IMR-90 (cell line): ENCODE results near the gene GAR1. TPM values are rescaled to one million over a fixed set of nuclear protein-coding genes. Genes with fewer than 3 reads are reported as not detected.

Experiments used
- ATAC-seq: fragments of 200-7000 bp; cut with Tn5 transposase; 2 replicates; pipeline ENCODE4 v1.9.1; 2020; ENCODE audit warnings: low read depth, mild to moderate bottlenecking, moderate library complexity
- BruUV-seq: library from RNA; stranded (reverse); fragments of 400-500 nt; replicated peaks from 2 replicates; lab custom pipeline; 2021; lab: Mats Ljungman, UMichigan
- CTCF ChIA-PET: fragments of 300-600 bp; formaldehyde crosslinking; extraction: SDS; loops from one replicate; lab custom pipeline; 2021; ENCODE audit warnings: antibody characterized with exemption; lab: Yijun Ruan, JAX
- POLR2A ChIA-PET: fragments of 300-600 bp; sonication (Branson Sonifier 250); formaldehyde crosslinking; loops from one replicate; lab custom pipeline; 2022; ENCODE audit warnings: antibody characterized with exemption; ENCODE audit not compliant: unreplicated experiment; lab: Charles Lee
- DNase-seq: peaks from one replicate; pipeline ENCODE4 v3.0.0; 2013
- H2AFZ ChIP-seq: replicated peaks from 2 replicates; pipeline ENCODE3; 2013; ENCODE audit warnings: low read length, mild to moderate bottlenecking; ENCODE audit not compliant: poor library complexity
- H2AK5ac ChIP-seq: 2 replicates; pipeline ENCODE4 v1.6.1; 2013; ENCODE audit warnings: low read depth, low read length, inconsistent platforms
- H2AK9ac ChIP-seq: replicated peaks from 2 replicates; pipeline ENCODE3; 2013; ENCODE audit warnings: mild to moderate bottlenecking, low read depth, low read length, moderate library complexity; ENCODE audit not compliant: poor library complexity
- H2BK120ac ChIP-seq: 2 replicates; pipeline ENCODE4 v1.6.1; 2013; ENCODE audit warnings: low read depth, low read length, inconsistent platforms
- H2BK15ac ChIP-seq: 3 replicates; pipeline ENCODE4 v1.6.1; 2013; ENCODE audit warnings: low read depth, low read length, inconsistent platforms
- H2BK20ac ChIP-seq: 2 replicates; pipeline ENCODE4 v1.6.1; 2013; ENCODE audit warnings: low read depth, mild to moderate bottlenecking, inconsistent platforms, low read length, moderate library complexity
- H2BK5ac ChIP-seq: 2 replicates; pipeline ENCODE4 v1.6.1; 2013; ENCODE audit warnings: mild to moderate bottlenecking, low read depth, low read length, inconsistent platforms; ENCODE audit not compliant: poor library complexity, severe bottlenecking
- H3K14ac ChIP-seq: replicated peaks from 2 replicates; pipeline ENCODE4 v1.6.1; 2013; ENCODE audit warnings: low read depth, low read length, inconsistent platforms
- H3K18ac ChIP-seq: 2 replicates; pipeline ENCODE4 v1.6.1; 2013; ENCODE audit warnings: low read depth, low read length, control low read depth
- H3K23ac ChIP-seq: 2 replicates; pipeline ENCODE4 v1.6.1; 2013; ENCODE audit warnings: low read depth, low read length, inconsistent platforms
- H3K27ac ChIP-seq: 2 replicates; pipeline ENCODE4 v1.5.1; 2013; ENCODE audit warnings: mild to moderate bottlenecking, control low read depth, low read length; ENCODE audit not compliant: insufficient read depth
- H3K27me3 ChIP-seq: 2 replicates; pipeline ENCODE4 v1.6.1; 2013; ENCODE audit warnings: low read length; ENCODE audit not compliant: control insufficient read depth, insufficient read depth
- H3K36me3 ChIP-seq: 2 replicates; pipeline ENCODE4 v1.6.1; 2013; ENCODE audit warnings: low read length, mixed read lengths; ENCODE audit not compliant: control insufficient read depth, insufficient read depth
- H3K4ac ChIP-seq: 2 replicates; pipeline ENCODE4 v1.6.1; 2013; ENCODE audit warnings: low read depth, low read length, inconsistent platforms
- H3K4me1 ChIP-seq: 2 replicates; pipeline ENCODE4 v1.6.1; 2013; ENCODE audit warnings: low read length, mixed read lengths; ENCODE audit not compliant: control insufficient read depth, insufficient read depth
- H3K4me2 ChIP-seq: 2 replicates; pipeline ENCODE4 v1.6.1; 2013; ENCODE audit warnings: low read depth, mild to moderate bottlenecking, control low read depth, low read length, moderate library complexity
- H3K4me3 ChIP-seq: 2 replicates; pipeline ENCODE4 v1.5.1; 2013; ENCODE audit warnings: low read depth, mild to moderate bottlenecking, control low read depth, low read length, moderate library complexity; ENCODE audit not compliant: insufficient read depth
- H3K56ac ChIP-seq: 2 replicates; pipeline ENCODE4 v1.6.1; 2013; ENCODE audit warnings: low read length, inconsistent platforms; ENCODE audit not compliant: insufficient read depth; ENCODE audit errors: extremely low read depth
- H3K79me1 ChIP-seq, 2 experiments: 2 replicates each; pipeline ENCODE4 v1.6.1; 2013; ENCODE audit warnings: low read length in 2 of 2, inconsistent platforms in 1 of 2, low read depth in 1 of 2
- H3K9ac ChIP-seq: 2 replicates; pipeline ENCODE4 v1.6.1; 2013; ENCODE audit warnings: low read depth, low read length, control low read depth
- H3K9me1 ChIP-seq: 2 replicates; pipeline ENCODE4 v1.6.1; 2013; ENCODE audit warnings: low read length, inconsistent platforms; ENCODE audit not compliant: insufficient read depth
- H3K9me3 ChIP-seq: 2 replicates; pipeline ENCODE4 v1.6.1; 2013; ENCODE audit warnings: low read length; ENCODE audit not compliant: control insufficient read depth, insufficient read depth
- H4K20me1 ChIP-seq: 2 replicates; pipeline ENCODE4 v1.6.1; 2013; ENCODE audit warnings: low read length, inconsistent platforms; ENCODE audit not compliant: insufficient read depth
- H4K5ac ChIP-seq: 2 replicates; pipeline ENCODE4 v1.6.1; 2013; ENCODE audit warnings: mild to moderate bottlenecking, low read depth, low read length, control low read depth
- H4K8ac ChIP-seq, 2 experiments: 2 replicates each; pipeline ENCODE4 v1.6.1; 2013; ENCODE audit warnings: low read depth in 2 of 2, low read length in 2 of 2, control low read depth in 1 of 2, inconsistent platforms in 1 of 2
- H4K91ac ChIP-seq: 2 replicates; pipeline ENCODE4 v1.6.1; 2013; ENCODE audit warnings: low read depth, low read length, inconsistent platforms; ENCODE audit not compliant: insufficient read depth
- BHLHE40 ChIP-seq: fragments of 150-350 bp; IDR thresholded peaks from 2 replicates; pipeline ENCODE4 v1.6.1; 2016; ENCODE audit warnings: mild to moderate bottlenecking, low read depth, low read length
- CEBPB ChIP-seq: IDR thresholded peaks from 2 replicates; pipeline ENCODE4 v1.6.1; 2012; ENCODE audit warnings: low read depth, low read length, improper control_type of control experiment
- CHD1 ChIP-seq: IDR thresholded peaks from 2 replicates; pipeline ENCODE4 v1.6.1; 2012; ENCODE audit warnings: low read depth, low read length, improper control_type of control experiment
- FOS ChIP-seq: fragments of 150-350 bp; IDR thresholded peaks from 2 replicates; pipeline ENCODE4 v1.6.1; 2016; ENCODE audit warnings: low read depth, low read length
- MAFK ChIP-seq: IDR thresholded peaks from 2 replicates; pipeline ENCODE4 v1.6.1; 2012; ENCODE audit warnings: low read depth, low read length, improper control_type of control experiment
- MAZ ChIP-seq: IDR thresholded peaks from 2 replicates; pipeline ENCODE4 v1.6.1; 2012; ENCODE audit warnings: low read depth, mild to moderate bottlenecking, low read length, improper control_type of control experiment, moderate library complexity, borderline replicate concordance
- MXI1 ChIP-seq: IDR thresholded peaks from 2 replicates; pipeline ENCODE4 v1.6.1; 2012; ENCODE audit warnings: low read depth, mild to moderate bottlenecking, low read length, moderate library complexity, borderline replicate concordance
- NFE2L2 ChIP-seq: fragments of 150-350 bp; IDR thresholded peaks from 2 replicates; pipeline ENCODE4 v1.6.1; 2016; ENCODE audit warnings: low read depth, mild to moderate bottlenecking, low read length
- POLR2A ChIP-seq: IDR thresholded peaks from 2 replicates; pipeline ENCODE4 v1.6.1; 2012; ENCODE audit warnings: mild to moderate bottlenecking, low read depth, low read length
- RAD21 ChIP-seq: IDR thresholded peaks from 2 replicates; pipeline ENCODE4 v1.6.1; 2012; ENCODE audit warnings: low read length, improper control_type of control experiment
- RCOR1 ChIP-seq: IDR thresholded peaks from 2 replicates; pipeline ENCODE4 v1.6.1; 2012; ENCODE audit warnings: mild to moderate bottlenecking, low read length, improper control_type of control experiment; ENCODE audit not compliant: insufficient replicate concordance
- RFX5 ChIP-seq: IDR thresholded peaks from 2 replicates; pipeline ENCODE4 v1.8.0; 2012; ENCODE audit warnings: low read depth, mild to moderate bottlenecking, low read length, moderate library complexity
- SMC3 ChIP-seq: fragments of 150-350 bp; IDR thresholded peaks from 2 replicates; pipeline ENCODE4 v1.6.1; 2016; ENCODE audit warnings: low read depth, mild to moderate bottlenecking, antibody characterized with exemption, low read length, moderate library complexity
- WGBS, 2 experiments: methylation state at CpG; one replicate each; pipeline versions ENCODE4 v1.1.5 to v1.1.7; 2013; ENCODE audit warnings: missing lambda C conversion rate in 2 of 2; ENCODE audit not compliant: insufficient read length in 1 of 2; ENCODE audit errors: extremely low coverage in 2 of 2; 5-methylcytosine and 5-hydroxymethylcytosine counted together
- dilution Hi-C: fragments of 300-500 bp; cut with HindIII; formaldehyde crosslinking; loops from one replicate; pipeline ENCODE4 v1.14.3; 2018; ENCODE audit warnings: low sequenced_read_pairs; ENCODE audit not compliant: unreplicated experiment
- in situ Hi-C: fragments of 300-500 bp; cut with MboI; formaldehyde crosslinking; loops from 3 replicates; pipeline ENCODE4 v1.14.3; 2019; ENCODE audit warnings: low sequenced_read_pairs, inconsistent platforms, mixed read lengths
- intact Hi-C: fragments of 100-400 bp; cut with micrococcal nuclease; formaldehyde crosslinking; loops from 2 replicates; pipeline ENCODE4 v1.10.0; 2022
- polyA plus RNA-seq, 3 experiments: library from polyadenylated mRNA; depleted of rRNA; stranded (reverse); fragments of >200 nt; gene quantifications; 2 replicates each; pipeline ENCODE4 v1.2.3, GENCODE V29; 2012; ENCODE audit warnings: low replicate concordance in 1 of 3
- total RNA-seq: library from RNA; depleted of rRNA; stranded (reverse); fragments of >200 nt; gene quantifications from 2 replicates; pipeline ENCODE4 v1.2.3, GENCODE V29; 2012
- TF ChIP-seq, protein P1 (sequence below): fragments of 150-350 bp; IDR thresholded peaks from 2 replicates; pipeline ENCODE4 v1.6.1; 2016; ENCODE audit warnings: low read depth, mild to moderate bottlenecking, low read length, moderate library complexity, borderline replicate concordance
- TF ChIP-seq, protein P2 (sequence below): fragments of 150-350 bp; IDR thresholded peaks from 2 replicates; pipeline ENCODE4 v1.6.1; 2017; ENCODE audit warnings: mild to moderate bottlenecking, antibody characterized with exemption, low read length, low read depth
- TF ChIP-seq, protein P3 (sequence below): conservative IDR thresholded peaks from 2 replicates; pipeline ENCODE4 v1.5.1; 2012; ENCODE audit warnings: mild to moderate bottlenecking, low read depth, low read length, improper control_type of control experiment

The GAR1 gene
- total and polyA plus RNA-seq, 2 of the 4 experiments (the other 2 are of a cell fraction) = 1.1 to 22.0 TPM

DNA sequence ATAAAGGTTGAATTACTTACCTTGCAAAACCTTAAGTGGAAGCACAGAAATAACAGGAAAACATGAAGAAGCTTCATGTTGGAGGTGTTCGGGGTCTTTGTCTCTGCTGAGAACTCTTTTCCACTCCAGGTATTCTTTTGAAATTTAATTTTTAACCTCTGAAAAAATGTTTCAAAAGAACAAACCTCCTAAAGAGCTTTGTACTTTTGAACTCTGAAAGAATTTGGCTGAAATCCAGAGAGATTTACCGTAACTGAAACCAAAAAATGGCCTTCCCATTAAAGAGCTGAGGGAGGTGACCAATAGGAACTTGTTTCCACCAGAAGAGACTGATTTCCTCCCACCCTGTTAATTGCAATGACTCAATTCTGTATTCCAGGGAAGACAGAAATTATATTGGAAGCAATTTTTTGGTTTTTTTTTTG lies 13.7 kb upstream of the GAR1 start, which contains the start of gene CFI:
TSS of gene CFI (minus strand) at position 105 of the 425 bp plus-strand sequence. CDS start at position 77, 28 bp downstream.
- Histone ChIP-seq H3K9me1 (no peaks in the 10 kb centered on the region; the same call in 1 of the 2 replicates), H3K4me1 (no peaks in the 10 kb centered on the region), H4K5ac (no peak within 1 kb of the TSS), H2BK5ac (no peak within 1 kb of the TSS), H2BK15ac (no peak within 1 kb of the TSS), H3K9me3 (no peaks in the 10 kb centered on the region), H3K23ac (no peak within 1 kb of the TSS), H2AFZ (no peak within 1 kb of the TSS), H3K27me3 (peaks cover 1% of the 10 kb centered on the region; the same call in 1 of the 2 replicates), H3K14ac (no peak within 1 kb of the TSS), H4K20me1 (no peaks in the 10 kb centered on the region), H3K18ac (no peak within 1 kb of the TSS), H2BK20ac (no peak within 1 kb of the TSS), H3K4ac (no peak within 1 kb of the TSS), H3K4me3 (no peak within 1 kb of the TSS), H3K9ac (no peak within 1 kb of the TSS), H3K79me1 (no peaks in the 10 kb centered on the region), H3K56ac (no peak within 1 kb of the TSS), H2AK5ac (no peak within 1 kb of the TSS), H2AK9ac (no peak within 1 kb of the TSS), H4K8ac (no peak within 1 kb of the TSS), H3K27ac (no peak within 1 kb of the TSS), H3K36me3 (no peaks in the 10 kb centered on the region), H3K4me2 (no peak within 1 kb of the TSS), H2BK120ac (no peak within 1 kb of the TSS), H4K91ac (no peak within 1 kb of the TSS)
- WGBS, 2 experiments = no CpG with 5 or more reads among the region's 2 CpGs
- TF ChIP-seq NFE2L2 = no peak
- TF ChIP-seq, protein P1, sequence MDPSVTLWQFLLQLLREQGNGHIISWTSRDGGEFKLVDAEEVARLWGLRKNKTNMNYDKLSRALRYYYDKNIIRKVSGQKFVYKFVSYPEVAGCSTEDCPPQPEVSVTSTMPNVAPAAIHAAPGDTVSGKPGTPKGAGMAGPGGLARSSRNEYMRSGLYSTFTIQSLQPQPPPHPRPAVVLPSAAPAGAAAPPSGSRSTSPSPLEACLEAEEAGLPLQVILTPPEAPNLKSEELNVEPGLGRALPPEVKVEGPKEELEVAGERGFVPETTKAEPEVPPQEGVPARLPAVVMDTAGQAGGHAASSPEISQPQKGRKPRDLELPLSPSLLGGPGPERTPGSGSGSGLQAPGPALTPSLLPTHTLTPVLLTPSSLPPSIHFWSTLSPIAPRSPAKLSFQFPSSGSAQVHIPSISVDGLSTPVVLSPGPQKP = no peak
- no peak for TF ChIP-seq FOS
- TF ChIP-seq, protein P2, sequence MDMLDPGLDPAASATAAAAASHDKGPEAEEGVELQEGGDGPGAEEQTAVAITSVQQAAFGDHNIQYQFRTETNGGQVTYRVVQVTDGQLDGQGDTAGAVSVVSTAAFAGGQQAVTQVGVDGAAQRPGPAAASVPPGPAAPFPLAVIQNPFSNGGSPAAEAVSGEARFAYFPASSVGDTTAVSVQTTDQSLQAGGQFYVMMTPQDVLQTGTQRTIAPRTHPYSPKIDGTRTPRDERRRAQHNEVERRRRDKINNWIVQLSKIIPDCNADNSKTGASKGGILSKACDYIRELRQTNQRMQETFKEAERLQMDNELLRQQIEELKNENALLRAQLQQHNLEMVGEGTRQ = no peak
- no peak for TF ChIP-seq POLR2A
- TF ChIP-seq, protein P3, sequence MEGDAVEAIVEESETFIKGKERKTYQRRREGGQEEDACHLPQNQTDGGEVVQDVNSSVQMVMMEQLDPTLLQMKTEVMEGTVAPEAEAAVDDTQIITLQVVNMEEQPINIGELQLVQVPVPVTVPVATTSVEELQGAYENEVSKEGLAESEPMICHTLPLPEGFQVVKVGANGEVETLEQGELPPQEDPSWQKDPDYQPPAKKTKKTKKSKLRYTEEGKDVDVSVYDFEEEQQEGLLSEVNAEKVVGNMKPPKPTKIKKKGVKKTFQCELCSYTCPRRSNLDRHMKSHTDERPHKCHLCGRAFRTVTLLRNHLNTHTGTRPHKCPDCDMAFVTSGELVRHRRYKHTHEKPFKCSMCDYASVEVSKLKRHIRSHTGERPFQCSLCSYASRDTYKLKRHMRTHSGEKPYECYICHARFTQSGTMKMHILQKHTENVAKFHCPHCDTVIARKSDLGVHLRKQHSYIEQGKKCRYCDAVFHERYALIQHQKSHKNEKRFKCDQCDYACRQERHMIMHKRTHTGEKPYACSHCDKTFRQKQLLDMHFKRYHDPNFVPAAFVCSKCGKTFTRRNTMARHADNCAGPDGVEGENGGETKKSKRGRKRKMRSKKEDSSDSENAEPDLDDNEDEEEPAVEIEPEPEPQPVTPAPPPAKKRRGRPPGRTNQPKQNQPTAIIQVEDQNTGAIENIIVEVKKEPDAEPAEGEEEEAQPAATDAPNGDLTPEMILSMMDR = no peak
- no peak for TF ChIP-seq MXI1
- no peak for TF ChIP-seq MAZ
- no peak for TF ChIP-seq CHD1
- no peak for TF ChIP-seq BHLHE40
- TF ChIP-seq RCOR1 = no peak
- no peak for TF ChIP-seq MAFK
- TF ChIP-seq RAD21 = no peak
- TF ChIP-seq RFX5 = no peak
- TF ChIP-seq SMC3 = no peak
- TF ChIP-seq CEBPB = no peak
- DNase-seq (peak; percentile 32), ATAC-seq (no peak)
- in situ Hi-C loops (no loop called here), dilution Hi-C loops (no loop called here), intact Hi-C loops (no loop called here)
- ChIA-PET POLR2A (no interaction called here), CTCF (no interaction called here)
- BruUV-seq = no TSS peak
